Metanephros (tissue), 1 donor: ENCODE measurements around the gene TMEM138. TPM values are rescaled to one million over a fixed set of nuclear protein-coding genes. Genes with fewer than 3 reads are reported as not detected.

Source experiments
- total RNA-seq: library from RNA; depleted of rRNA; stranded (reverse); fragments of >200 nt; gene quantifications from one replicate; pipeline ENCODE4 v1.2.3, GENCODE V29; 2014

TMEM138 gene
- 29.3 TPM for total RNA-seq

GRCh38 chr11:61361741-61362541 is at the start of gene TMEM138, which contains the start of gene CYB561A3:
Gene TMEM138, plus strand, starts transcription at chr11:61362374. Its CDS starts 2,017 bp downstream, at chr11:61364391.
Gene CYB561A3, minus strand, starts transcription at chr11:61361882. Its CDS starts 5,169 bp downstream, at chr11:61356713.

GRCh38 chr11:61332797-61333549 is 29.2 kb upstream of the TMEM138 start, which contains the start of the genes DDB1 and TKFC:
Gene DDB1, minus strand, starts transcription at chr11:61333105. Its CDS starts 137 bp downstream, at chr11:61332968.
Gene TKFC, plus strand, starts transcription at chr11:61333228. Its CDS starts 1,501 bp downstream, at chr11:61334729.

Other genes starting within 250 kb of the TMEM138 start
- 13.3 TPM for gene VPS37C, start 200.9 kb upstream of the TMEM138 start, total RNA-seq
- gene PGA3, start 158.9 kb upstream of the TMEM138 start, total RNA-seq: 0.23 TPM
- gene PGA4, start 140.0 kb upstream of the TMEM138 start, total RNA-seq: 5.0 TPM
- gene PGA5, start 121.2 kb upstream of the TMEM138 start, total RNA-seq: not detected
- gene VWCE, start 67.1 kb upstream of the TMEM138 start, total RNA-seq: 2.4 TPM
- gene DDB1, start 29.3 kb upstream of the TMEM138 start, total RNA-seq: 230 TPM
- 38.4 TPM for gene TKFC, start 29.1 kb upstream of the TMEM138 start, total RNA-seq
- 25.2 TPM for gene CYB561A3, start 492 bp upstream of the TMEM138 start, total RNA-seq
- 18.4 TPM for gene TMEM216, start 30.2 kb downstream of the TMEM138 start, total RNA-seq
- gene CPSF7, start 67.6 kb downstream of the TMEM138 start, total RNA-seq: 48.2 TPM
- 26.8 TPM for gene SDHAF2, start 67.8 kb downstream of the TMEM138 start, total RNA-seq
- gene LRRC10B, start 146.4 kb downstream of the TMEM138 start, total RNA-seq: 3.4 TPM
- 7.2 TPM for gene SYT7, start 218.7 kb downstream of the TMEM138 start, total RNA-seq